Esophagus squamous epithelium (tissue), 4 donors: ENCODE measurements around the gene GET3.

Experiments
- CTCF ChIP-seq, 6 experiments: fragments of 450-650 bp in 4 of 6; fragments of 200-600 bp in 2 of 6; sonication (generic) in 2 of 6; IDR thresholded peaks; one replicate each; pipeline ENCODE4 v1.5.1; 2016 to 2019; ENCODE audit warnings: antibody characterized with exemption in 6 of 6, mild to moderate bottlenecking in 4 of 6, moderate library complexity in 4 of 6
- POLR2A ChIP-seq, 4 donors: fragments of 450-650 bp; IDR thresholded peaks; one replicate each; pipeline ENCODE4 v1.6.1; 2017; ENCODE audit warnings: antibody characterized with exemption in 4 of 4, mild to moderate bottlenecking in 4 of 4, moderate library complexity in 3 of 4

DNA sequence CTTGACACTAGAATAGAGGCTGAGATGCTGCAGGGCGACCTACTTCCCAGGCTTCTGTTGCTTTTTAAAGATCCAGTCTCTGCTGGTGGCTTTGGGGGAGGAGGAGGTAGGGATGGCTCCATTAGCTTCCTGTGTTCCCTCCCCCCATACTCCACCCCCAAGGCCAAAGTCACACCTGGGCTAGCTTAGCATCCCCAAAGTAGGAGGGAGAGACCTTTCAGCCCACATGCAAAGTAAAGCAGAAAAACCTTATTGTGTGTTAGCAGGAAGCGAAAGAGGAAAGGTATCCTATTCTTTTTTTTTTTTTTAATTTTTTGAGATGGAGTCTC, 10.3 kb upstream of the GET3 start:
- TF ChIP-seq CTCF (IDR thresholded peaks at IDR 0.05) (no peak), POLR2A (IDR thresholded peaks at IDR 0.05) (no peak)
